SK-N-DZ (cell line): Measurements from ENCODE around the gene ETV4. TPM values are rescaled to one million over a fixed set of nuclear protein-coding genes. Genes with fewer than 3 reads are reported as not detected.
A peak's percentile ranks its signal among the peaks of the same experiment; 100 is the strongest.

Experiments used
- DNase-seq: peaks from one replicate; pipeline ENCODE4 v3.0.0-alpha.2; 2015; ENCODE audit warnings: low spot score
- polyA plus RNA-seq, 2 experiments: library from polyadenylated mRNA; depleted of rRNA; stranded (reverse); fragments of >200 nt; gene quantifications; 2 replicates each; pipeline ENCODE4 v1.2.3, GENCODE V29; 2014

ETV4 gene
- not detected in 2 replicates for polyA plus RNA-seq (2014; cell fraction: cytosol; rRNA removed)
- not detected in 2 replicates for polyA plus RNA-seq (2014; cell fraction: nucleus; rRNA removed)

- peak; percentile 73 for DNase-seq
Measured at GRCh38 chr17:43546319-43547188, at the start of gene ETV4. ETV4 (minus strand) TSS chr17:43546340; CDS start chr17:43545617, 723 bp downstream.

- DNase-seq, result no peak
Measured at GRCh38 chr17:43595466-43595865, 49.3 kb upstream of the ETV4 start.

DNA sequence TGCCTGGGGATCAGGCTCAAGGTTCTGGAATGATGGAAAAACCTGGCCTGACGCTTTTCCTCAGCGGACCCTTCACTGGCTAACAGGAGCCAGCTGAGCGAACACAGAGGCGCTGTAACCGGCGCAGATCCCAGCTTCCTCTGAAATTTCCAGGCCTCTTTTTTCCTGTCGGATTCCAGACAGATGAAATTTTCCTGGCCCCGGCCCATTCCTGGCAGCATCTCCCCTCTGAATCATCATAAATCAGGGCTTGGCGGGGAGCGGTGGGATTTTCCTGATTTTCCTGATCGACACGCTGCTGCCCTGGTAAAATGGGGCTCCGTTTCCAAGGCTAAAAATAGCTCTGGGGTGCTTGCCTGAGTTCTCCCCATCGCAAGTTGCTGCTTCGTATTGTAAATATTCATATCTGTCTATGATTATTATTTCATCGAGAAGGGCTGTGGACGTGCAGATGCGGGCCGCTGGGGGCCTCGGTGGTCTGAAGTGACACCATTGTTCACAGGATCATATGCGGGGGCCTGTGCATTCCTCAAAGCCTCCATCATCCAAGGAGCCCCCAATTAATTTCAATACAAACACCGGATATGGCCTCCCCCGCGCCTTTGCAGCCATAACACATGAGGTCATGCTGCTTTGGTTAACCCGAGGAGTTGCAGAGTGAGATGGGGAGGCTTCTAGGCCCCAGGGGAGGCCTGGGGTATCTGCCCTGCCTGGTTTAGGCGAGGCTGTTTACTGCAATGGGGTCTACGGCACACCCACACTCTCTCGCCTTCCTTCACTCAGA lies 45.8 kb upstream of the ETV4 start:
- peak; percentile 28 for DNase-seq

GRCh38 chr17:43591001-43591400 lies 44.9 kb upstream of the ETV4 start:
- DNase-seq, result no peak

DNA sequence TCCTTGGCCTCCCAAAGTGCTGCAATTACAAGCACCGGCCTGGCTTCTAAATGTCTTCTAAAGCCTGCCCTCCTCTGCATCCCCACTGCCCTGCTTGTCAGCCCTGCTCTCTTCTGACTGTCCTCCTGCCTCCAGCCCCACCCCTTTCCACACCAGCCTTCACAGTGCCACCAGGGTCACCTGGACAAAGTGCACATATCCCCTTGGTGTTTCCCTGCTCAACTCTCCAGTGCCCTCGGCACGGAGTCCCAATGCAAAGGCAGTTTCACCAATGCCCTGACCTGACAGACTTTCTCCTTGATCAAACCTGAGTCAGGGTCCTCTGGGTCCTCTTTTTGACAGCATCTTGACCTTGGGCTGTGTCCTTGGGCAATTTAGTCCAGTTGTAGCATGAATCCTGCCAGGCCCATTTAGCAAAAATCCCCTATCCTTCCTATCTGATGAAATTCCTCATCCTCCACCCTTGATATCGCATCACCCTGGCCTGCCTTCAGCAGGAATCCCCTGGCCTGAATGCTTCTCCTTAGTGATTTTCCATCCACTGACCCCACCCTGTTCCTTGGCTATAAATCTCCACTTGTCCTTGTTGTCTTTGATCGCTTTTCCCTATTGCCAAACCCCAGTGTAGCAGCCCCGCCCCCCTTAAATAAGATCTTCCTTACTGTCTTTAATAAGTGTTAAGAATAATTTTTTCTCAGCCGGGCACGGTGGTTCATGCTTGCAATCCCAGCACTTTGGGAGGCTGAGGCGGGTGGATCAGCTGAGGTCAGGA lies 42.7 kb upstream of the ETV4 start:
- no peak for DNase-seq

DNA sequence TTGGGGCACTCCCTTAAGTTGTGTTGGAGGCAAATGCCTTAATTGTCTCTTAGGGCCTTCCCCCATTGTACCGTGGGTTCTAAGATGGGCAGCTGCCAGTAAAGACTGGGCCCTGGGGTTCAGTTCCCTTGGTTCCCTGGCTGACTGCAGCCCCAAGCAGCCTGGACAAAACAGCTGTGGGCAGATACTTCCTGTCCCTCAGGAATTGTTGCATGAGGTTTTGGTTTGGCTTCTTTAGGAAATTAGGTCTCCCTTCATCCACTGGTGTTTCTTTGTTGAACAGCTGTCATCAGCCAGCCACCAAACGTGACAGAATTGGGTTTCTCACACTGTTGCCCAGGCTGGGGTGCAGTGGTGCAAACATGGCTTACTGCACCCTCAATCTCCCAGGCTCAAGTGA lies 42.0 kb upstream of the ETV4 start:
- DNase-seq, result no peak

DNA sequence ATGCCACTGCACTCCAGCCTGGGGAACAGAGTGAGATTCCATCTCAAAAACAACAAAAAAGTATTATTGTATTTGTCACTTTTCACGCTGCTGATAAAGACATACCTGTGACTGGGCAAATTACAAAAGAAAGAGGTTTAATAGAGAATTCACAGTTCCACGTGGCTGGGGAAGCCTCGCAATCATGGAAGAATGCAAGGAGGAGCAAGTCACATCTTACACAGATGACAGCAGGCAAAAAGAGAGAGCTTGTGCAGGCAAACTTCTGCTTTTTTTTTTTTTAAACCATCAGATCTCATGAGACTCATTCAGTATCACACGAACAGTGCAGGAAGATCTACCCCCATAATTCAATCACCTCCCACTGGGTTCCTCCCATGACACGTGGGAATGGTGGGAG lies 41.5 kb upstream of the ETV4 start:
- no peak for DNase-seq

GRCh38 chr17:43584666-43585102 lies 38.5 kb upstream of the ETV4 start:
- no peak for DNase-seq

- DNase-seq, result no peak
Measured at GRCh38 chr17:43583332-43583731, 37.2 kb upstream of the ETV4 start.

GRCh38 chr17:43581613-43582012 lies 35.5 kb upstream of the ETV4 start:
- no peak for DNase-seq

DNA sequence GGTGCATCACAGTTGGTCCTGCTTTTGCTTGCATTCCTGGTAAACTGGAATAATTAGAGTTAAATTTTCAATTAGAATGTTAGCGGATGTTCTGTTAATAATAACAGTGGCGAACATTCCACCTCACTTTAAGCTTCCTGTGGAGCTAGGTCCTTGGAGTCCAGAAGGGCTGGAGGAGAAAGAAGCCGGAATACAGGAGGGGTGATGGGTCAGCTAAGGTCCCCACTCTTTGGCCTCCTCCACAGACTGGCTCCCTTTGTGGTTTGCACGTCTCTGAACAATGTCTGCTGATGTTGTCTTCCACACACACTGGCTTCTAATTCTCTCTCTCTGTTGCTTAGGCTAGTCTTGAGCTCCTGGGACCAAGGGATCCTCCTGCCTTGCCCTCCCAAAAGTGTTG lies 35.0 kb upstream of the ETV4 start:
- no peak for DNase-seq

DNA sequence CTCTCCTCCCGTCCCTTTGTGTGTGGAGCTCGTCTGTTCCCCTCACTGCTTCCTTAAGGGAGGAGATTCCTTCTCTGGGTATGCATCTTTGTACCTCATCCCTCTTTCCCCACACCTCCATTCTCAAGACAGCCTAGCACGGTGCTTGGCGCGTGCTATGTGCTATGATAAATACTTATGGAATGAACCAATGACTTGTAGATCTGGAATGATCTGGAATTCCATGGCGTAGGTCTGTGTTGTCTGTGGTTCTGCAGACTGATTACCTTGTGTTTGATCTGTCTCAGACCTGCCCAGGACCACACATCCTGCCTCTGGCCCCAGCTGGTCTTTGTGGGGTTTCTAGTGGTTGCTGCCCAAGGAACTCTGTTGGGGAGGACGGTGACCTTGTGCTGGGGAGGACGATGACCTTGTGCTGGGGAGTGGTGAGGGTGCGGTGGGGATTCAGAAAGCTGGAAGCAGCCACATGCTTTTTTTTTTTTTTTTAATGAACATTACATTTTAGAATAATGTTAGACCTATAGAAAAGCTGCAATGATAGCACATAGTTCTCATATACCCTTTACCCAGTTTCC lies 33.5 kb upstream of the ETV4 start:
- no peak for DNase-seq

GRCh38 chr17:43578699-43579565 lies 32.8 kb upstream of the ETV4 start:
- DNase-seq, result no peak

DNA sequence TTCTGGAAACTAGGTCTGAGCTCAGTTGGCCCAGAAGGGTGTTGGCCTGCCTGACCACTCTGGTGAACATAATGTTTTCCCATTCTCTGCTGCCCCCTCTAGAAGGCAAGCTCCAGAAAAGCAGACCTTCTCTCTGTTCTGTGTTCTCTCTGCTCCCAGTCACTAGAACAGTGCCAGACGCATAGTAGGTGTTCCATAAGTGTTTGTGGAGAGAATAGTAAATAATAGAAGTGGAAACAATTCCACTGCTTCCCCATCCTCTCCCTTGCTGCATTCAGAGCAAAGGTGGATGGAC lies 32.2 kb upstream of the ETV4 start:
- no peak for DNase-seq

GRCh38 chr17:43577664-43578403 lies 31.7 kb upstream of the ETV4 start:
- no peak for DNase-seq

DNA sequence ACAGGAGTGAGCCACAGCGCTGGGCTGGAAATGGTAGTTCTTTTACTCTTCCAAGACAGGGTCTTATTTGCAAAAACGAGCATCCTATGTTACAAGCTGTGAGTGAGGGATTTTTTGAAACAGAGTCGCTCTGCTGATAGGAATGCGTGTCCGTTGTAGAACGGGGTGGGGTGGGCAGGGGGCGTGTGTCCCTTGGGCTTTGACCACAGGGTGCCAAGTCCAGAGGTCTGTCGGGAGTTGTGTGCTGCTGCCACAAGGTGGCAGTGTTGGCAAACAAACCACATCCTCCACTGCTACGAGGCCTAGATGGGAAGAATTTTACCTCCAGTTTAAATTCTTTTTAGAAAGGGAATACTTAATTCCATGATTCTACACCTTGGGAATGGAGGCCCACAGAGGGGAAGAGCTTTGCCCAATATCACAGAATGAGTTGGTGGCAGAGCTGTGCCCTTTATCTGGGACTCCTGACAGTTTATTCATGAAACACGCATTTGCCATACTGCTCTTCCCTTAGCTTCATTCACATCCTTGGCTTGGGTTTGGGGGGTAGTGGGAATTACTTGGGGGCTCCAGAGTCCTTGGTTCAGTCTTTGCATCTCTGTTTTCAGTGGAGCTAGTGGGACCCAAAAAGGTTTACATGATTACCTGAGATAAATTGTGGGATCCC lies 30.6 kb upstream of the ETV4 start:
- peak; percentile 76 for DNase-seq

- no peak for DNase-seq
Measured at GRCh38 chr17:43574896-43575525, 28.9 kb upstream of the ETV4 start.

- no peak for DNase-seq
Measured at GRCh38 chr17:43574348-43574747, 28.2 kb upstream of the ETV4 start.
